Gastrocnemius medialis (tissue), 4 donors: ENCODE data around the gene SLC25A15. TPM values are rescaled to one million over a fixed set of nuclear protein-coding genes. Genes with fewer than 3 reads are reported as not detected.

Source experiments
- ATAC-seq, 2 donors: fragments of 150-250 bp; one replicate each; pipeline ENCODE4 v1.9.1; 2016
- DNase-seq, 2 donors: peaks; one replicate each; pipeline ENCODE4 v3.0.0-alpha.2; 2019
- H3K27ac ChIP-seq, 4 donors: fragments of 200-600 bp; sonication (generic); 1 replicate in 1 of 4; 2 replicates in 3 of 4; pipeline ENCODE4 v1.5.1; 2016 to 2018; ENCODE audit warnings: mild to moderate bottlenecking in 2 of 4, moderate library complexity in 1 of 4
- H3K27me3 ChIP-seq, 3 donors: fragments of 200-600 bp; sonication (generic) in 2 of 3; 1 replicate in 1 of 3; 2 replicates in 2 of 3; pipeline versions ENCODE4 v1.5.1 to v1.6.0; 2016 to 2019; ENCODE audit warnings: mild to moderate bottlenecking in 1 of 3, moderate library complexity in 1 of 3
- H3K36me3 ChIP-seq, 2 donors: fragments of 200-600 bp; sonication (generic) in 1 of 2; one replicate each; pipeline ENCODE4 v1.5.1; 2017 to 2018
- H3K4me1 ChIP-seq, 2 donors: fragments of 200-600 bp; sonication (generic) in 1 of 2; one replicate each; pipeline ENCODE4 v1.5.1; 2016 to 2017; ENCODE audit warnings: mild to moderate bottlenecking in 2 of 2
- H3K4me3 ChIP-seq, 4 donors: fragments of 200-600 bp; sonication (generic) in 3 of 4; 1 replicate in 1 of 4; 2 replicates in 3 of 4; pipeline ENCODE4 v1.5.1; 2016 to 2019; ENCODE audit warnings: mild to moderate bottlenecking in 2 of 4
- H3K9me3 ChIP-seq, 3 donors: fragments of 200-600 bp; sonication (generic) in 2 of 3; 1 replicate in 1 of 3; 2 replicates in 2 of 3; pipeline ENCODE4 v1.5.1; 2016 to 2019
- CTCF ChIP-seq, 5 experiments: fragments of 450-650 bp in 3 of 5; fragments of 200-600 bp in 2 of 5; sonication (generic) in 2 of 5; IDR thresholded peaks in 4 of 5; conservative IDR thresholded peaks in 1 of 5; 1 replicate in 4 of 5; 2 replicates in 1 of 5; pipeline ENCODE4 v1.5.1; 2016 to 2019; ENCODE audit warnings: antibody characterized with exemption in 5 of 5, mild to moderate bottlenecking in 3 of 5, moderate library complexity in 3 of 5
- POLR2A ChIP-seq, 2 donors: fragments of 450-650 bp; IDR thresholded peaks; one replicate each; pipeline ENCODE4 v1.6.1; 2017; ENCODE audit warnings: antibody characterized with exemption in 2 of 2, mild to moderate bottlenecking in 2 of 2, moderate library complexity in 2 of 2
- in situ Hi-C, 4 donors: fragments of 200-750 bp; cut with MboI; loops; one replicate each; pipeline versions ENCODE4 v1.15.0 to v1.8.0; 2017; ENCODE audit warnings: low sequenced_read_pairs in 4 of 4
- intact Hi-C: fragments of 100-400 bp; cut with DNase I; formaldehyde crosslinking; loops from one replicate; pipeline ENCODE4 v1.15.1; 2023; ENCODE audit warnings: low total_unique reads
- total RNA-seq, 4 donors: library from RNA; depleted of rRNA; stranded (reverse); fragments of >200 nt; gene quantifications; one replicate each; pipeline versions ENCODE4 v1.1.0 to v1.2.3, GENCODE V29; 2016

The SLC25A15 gene
- total RNA-seq, 4 donors from 2014 or later = 4.3 to 19.3 (median 11.0) TPM

GRCh38 chr13:40758811-40759210 is 30.6 kb upstream of the SLC25A15 start:
- intact Hi-C loops (no loop called here), in situ Hi-C loops (no loop called here)
- ATAC-seq = no peak
- Histone ChIP-seq H3K9me3 (no peaks in the 10 kb centered on the region), H3K36me3 (peaks cover 0 to 40% of the 10 kb centered on the region in 2 donors), H3K4me3 (no peak overlapping the region), H3K27me3 (no peaks in the 10 kb centered on the region), H3K4me1 (no peaks in the 10 kb centered on the region), H3K27ac (no peak overlapping the region)
- no peak for DNase-seq
- TF ChIP-seq POLR2A (IDR thresholded peaks at IDR 0.05) (no peak), CTCF (IDR thresholded peaks at IDR 0.05 in 4 of 5, conservative IDR thresholded peaks at IDR 0.05 in 1 of 5) (no peak)

GRCh38 chr13:40762849-40763248 is 26.6 kb upstream of the SLC25A15 start:
- Histone ChIP-seq H3K27me3 (no peaks in the 10 kb centered on the region), H3K27ac (no peak overlapping the region), H3K4me1 (no peaks in the 10 kb centered on the region), H3K4me3 (no peak overlapping the region), H3K36me3 (peaks cover 0 to 30% of the 10 kb centered on the region in 2 donors), H3K9me3 (no peaks in the 10 kb centered on the region)
- ATAC-seq = no peak
- in situ Hi-C loops (no loop called here), intact Hi-C loops (no loop called here)
- TF ChIP-seq CTCF (IDR thresholded peaks at IDR 0.05 in 4 of 5, conservative IDR thresholded peaks at IDR 0.05 in 1 of 5) = no peak
- TF ChIP-seq POLR2A (IDR thresholded peaks at IDR 0.05) = no peak
- no peak for DNase-seq

GRCh38 chr13:40764587-40765403 is 24.6 kb upstream of the SLC25A15 start:
- TF ChIP-seq CTCF (IDR thresholded peaks at IDR 0.05 in 4 of 5, conservative IDR thresholded peaks at IDR 0.05 in 1 of 5) (no peak), POLR2A (IDR thresholded peaks at IDR 0.05) (no peak)
- DNase-seq (no peak), ATAC-seq (no peak)
- Histone ChIP-seq H3K4me3 (no peak overlapping the region), H3K4me1 (peaks cover 5 to 12% of the 10 kb centered on the region in 2 donors), H3K9me3 (no peaks in the 10 kb centered on the region), H3K27ac (no peak overlapping the region), H3K36me3 (peaks cover 0 to 18% of the 10 kb centered on the region in 2 donors), H3K27me3 (no peaks in the 10 kb centered on the region)
- in situ Hi-C loops (no loop called here), intact Hi-C loops (no loop called here)

GRCh38 chr13:40765602-40766001 is 23.8 kb upstream of the SLC25A15 start:
- intact Hi-C loops (no loop called here), in situ Hi-C loops (no loop called here)
- TF ChIP-seq CTCF (IDR thresholded peaks at IDR 0.05 in 4 of 5, conservative IDR thresholded peaks at IDR 0.05 in 1 of 5) = no peak
- no peak for TF ChIP-seq POLR2A (IDR thresholded peaks at IDR 0.05)
- Histone ChIP-seq H3K27me3 (no peaks in the 10 kb centered on the region), H3K9me3 (no peaks in the 10 kb centered on the region), H3K36me3 (peaks cover 0 to 12% of the 10 kb centered on the region in 2 donors), H3K4me3 (no peak overlapping the region), H3K4me1 (peaks cover 12 to 19% of the 10 kb centered on the region in 2 donors), H3K27ac (no peak overlapping the region)
- ATAC-seq (no peak), DNase-seq (no peak)
